ENCODE measurements around the gene LRPAP1.

GRCh38 chr4:3512279-3512678 lies 19.9 kb downstream of the LRPAP1 start:
- no peak for TF ChIP-seq CTCF (IDR thresholded peaks at IDR 0.05)
- no peak for TF ChIP-seq POLR2A (IDR thresholded peaks at IDR 0.05)
- no peak for TF ChIP-seq POLR2AphosphoS5 (IDR thresholded peaks at IDR 0.05)
- TF ChIP-seq EP300 (IDR thresholded peaks at IDR 0.05), result no peak

Measured in sigmoid colon (tissue), 4 donors.